Measurements from ENCODE around the gene ZBP1. TPM values are rescaled to one million over a fixed set of nuclear protein-coding genes. Genes with fewer than 3 reads are reported as not detected.

ZBP1 gene
- polyA plus RNA-seq, 4 donors, result 0.12 to 0.21 TPM; not detected in 2

DNA sequence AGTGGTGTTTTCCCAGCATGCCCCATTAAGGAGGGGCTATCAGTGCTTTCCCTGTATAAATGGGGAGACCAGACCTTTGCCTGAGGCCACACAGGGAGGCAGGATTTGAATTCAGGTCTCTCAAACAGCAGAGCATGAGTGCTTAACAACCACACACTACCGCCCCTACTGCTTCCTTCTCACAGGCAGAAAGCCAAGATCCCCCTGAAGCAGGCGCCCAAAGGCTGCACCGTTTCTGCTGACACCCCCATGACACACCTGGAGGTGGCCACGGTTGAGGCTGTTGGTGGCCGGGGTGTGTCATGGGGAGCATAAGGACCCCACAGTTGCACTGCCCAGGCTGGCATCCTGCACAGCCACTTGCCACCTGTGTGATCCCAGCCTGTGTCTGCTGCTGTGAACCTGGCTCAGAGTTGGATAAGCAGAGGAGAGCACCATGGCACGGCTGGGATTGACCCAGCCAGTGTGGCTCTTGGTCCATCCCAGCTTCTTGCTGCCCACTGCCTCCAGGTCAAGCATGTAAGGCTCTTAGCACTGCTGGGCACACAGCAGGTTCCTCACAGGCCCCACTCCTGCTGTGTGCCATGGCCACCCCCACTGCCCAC lies 31.0 kb downstream of the ZBP1 start:
- no peak for DNase-seq (ENCODE audit: low read depth in 4 of 4, low spot score in 3 of 4)

DNA sequence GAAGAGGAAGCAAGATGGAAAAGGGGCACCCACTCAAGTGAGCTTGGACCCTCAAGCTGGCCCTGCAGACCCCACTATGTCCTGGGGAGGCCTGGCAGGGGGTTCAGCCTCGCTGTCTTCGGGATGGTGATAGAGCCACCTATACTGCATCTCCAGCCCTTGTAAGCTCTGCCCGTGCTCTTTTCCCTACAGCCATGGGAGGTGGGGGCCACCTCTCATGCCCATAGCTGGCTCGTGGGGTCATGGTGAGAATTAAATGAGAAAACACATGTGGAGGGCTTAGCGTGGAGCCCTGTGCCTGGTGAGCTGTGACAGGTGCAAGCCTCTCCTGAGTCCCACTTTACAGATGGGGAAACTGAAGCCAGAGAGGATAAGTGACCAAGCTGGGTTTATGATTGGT lies 31.6 kb downstream of the ZBP1 start:
- no peak for DNase-seq (ENCODE audit: low read depth in 4 of 4, low spot score in 3 of 4)

DNA sequence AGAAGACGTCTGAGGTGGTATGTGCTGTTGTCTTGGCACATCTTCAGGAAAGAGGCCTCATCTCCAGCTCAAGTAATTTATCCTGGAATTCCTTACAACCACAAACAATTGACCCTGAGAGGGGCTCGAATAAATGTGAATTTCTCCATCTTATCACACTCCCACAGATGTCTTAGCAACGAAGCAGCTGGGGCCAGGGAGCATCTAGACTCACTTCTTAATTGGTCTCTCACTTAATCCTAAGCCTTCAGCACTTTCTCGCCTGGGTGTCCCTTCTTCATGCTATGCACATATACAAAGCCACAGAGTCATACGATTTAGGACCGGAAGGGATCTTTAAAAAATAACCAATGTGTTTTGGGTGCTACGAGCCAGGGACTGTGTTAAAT lies 32.2 kb downstream of the ZBP1 start:
- no peak for DNase-seq (ENCODE audit: low read depth in 4 of 4, low spot score in 3 of 4)

DNA sequence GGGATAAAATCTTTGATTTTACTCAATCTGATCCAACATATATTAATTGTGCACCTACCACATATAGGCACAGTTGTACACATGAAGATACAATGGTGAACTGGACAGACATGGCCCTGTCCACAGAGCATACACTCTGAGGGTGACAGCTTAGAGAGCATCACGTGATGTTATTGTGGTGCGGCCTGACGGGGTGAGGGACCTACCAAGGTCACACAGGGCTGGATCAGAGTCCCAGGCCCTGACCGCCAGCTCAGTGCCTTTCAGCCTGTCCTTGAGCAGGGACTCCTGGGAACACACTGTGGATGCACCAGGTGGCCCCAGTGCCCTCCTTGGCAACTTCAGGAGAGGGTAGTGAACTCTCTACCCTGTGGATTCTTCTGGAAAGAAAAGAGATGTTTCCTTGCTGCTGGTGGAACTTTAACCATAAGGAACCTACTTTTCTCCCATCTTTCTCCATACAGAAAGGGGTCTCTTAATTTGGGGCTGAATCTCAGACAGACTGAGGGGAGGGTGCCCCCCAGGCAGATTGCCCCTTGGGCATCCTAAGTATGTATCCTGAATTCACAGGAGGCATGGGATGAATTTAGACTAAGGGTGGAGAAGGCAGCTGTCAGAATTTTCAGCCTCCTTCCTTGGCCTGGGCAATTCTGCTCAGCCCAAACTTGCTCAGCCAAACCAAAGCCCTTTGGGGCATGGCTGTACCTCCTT lies 32.8 kb downstream of the ZBP1 start:
- no peak for DNase-seq (ENCODE audit: low read depth in 4 of 4, low spot score in 3 of 4)

DNA sequence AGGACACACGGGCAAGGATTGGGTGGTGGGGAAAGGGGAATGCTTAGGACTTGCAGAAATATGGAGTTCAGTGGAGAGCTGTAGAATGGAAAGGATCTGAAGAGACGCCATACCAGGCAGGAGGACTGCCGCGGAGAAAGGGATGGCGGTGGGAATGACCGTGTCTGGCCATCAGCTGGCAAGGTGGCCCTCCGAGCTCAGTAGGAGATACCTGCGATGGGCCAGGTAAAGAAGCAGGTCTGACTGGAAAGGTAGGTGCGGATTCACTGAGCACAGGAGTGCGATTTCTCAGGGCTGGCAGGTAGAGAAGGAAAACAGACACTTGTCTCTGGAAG lies 33.3 kb downstream of the ZBP1 start:
- no peak for DNase-seq (ENCODE audit: low read depth in 4 of 4, low spot score in 3 of 4)

DNA sequence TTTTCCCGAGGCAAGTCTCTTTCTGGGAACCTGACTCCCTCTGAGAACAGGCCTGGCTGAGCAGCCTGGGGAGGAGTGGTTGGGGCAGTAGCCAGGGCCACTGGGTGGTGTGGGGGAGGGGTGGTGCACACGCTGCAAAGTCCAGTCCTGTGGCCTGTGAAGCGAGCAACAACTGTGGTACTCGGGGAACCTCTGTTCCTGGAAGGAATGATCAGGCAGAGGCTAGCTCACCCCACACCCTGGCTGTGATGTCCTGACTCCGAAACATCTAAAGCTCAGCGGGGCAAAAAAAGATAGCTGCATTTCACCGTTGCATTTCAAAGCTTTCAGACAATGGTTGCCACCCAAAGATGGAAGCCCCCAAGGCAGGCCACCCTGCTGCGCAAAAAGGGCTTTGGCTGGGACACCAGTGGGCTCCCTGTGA lies 33.8 kb downstream of the ZBP1 start:
- no peak for DNase-seq (ENCODE audit: low read depth in 4 of 4, low spot score in 3 of 4)

DNA sequence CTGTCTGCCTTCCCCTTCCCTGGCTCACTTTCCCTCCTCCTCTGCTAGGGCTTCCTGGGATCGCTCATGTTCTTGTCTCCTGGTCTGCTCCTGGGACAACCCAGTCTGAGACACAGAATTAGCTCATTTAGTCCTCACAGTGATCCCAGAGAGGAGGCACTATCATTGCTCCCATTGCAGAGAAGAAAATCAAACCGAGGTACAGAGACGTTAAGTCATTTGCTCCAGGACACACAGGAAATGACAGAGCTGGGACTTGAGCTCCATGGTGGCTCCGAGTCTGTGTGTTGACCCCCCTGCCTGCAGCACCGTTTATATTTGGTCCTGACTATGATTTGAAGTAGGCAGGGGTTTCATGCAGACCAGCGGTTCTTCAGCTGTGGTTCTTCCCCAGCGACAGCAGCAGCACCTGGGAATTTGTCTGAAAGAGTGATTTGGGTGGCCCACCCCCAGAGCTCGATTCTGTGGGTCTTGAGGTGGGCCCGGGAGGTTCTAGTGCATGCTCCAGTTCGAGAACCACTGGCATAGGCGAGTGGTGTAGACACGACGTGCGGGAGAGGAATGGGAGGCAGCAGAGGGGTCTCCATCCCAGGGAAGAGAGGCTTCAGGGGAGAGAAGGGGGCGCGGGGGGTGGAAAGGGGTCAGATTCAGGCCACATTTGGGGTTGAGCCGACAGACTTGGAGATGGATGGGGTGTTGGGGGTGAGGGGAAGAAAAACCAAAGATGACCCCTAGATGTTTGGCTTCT lies 34.6 kb downstream of the ZBP1 start:
- DNase-seq (ENCODE audit: low read depth in 4 of 4, low spot score in 3 of 4), result no peak

DNA sequence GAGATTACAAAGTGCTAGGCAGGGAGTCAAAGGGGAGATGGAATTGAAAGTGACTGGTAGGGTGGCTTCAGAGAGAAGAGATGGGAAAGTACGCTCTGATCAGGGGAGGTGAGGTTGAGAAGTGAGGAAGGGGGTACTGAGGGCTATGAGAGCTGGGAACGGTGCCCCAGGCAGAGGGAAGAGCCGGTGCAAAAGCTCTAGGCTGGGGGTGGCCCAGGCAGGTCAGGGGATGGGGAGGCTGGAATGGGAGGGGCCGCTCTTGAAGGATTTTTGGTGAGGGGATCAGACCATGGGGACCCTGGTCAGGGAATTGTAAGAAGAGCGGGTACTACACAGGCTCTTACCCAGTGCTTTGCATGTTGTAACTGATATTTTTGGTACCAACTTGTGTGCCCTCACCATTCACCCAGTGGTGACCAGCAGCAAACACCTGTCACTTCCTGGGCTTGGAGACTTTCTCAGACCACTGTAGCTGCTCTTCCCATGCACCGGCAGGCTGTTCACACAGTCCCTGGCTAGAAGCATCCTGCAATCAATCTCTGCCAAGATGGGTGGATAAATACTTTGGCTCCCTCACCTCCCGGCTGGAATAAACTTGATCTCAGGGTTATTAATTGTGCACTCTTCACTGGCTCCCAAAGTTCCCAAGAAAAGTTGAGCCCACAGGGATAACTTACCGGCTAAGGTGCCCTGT lies 35.3 kb downstream of the ZBP1 start:
- DNase-seq (ENCODE audit: low read depth in 4 of 4, low spot score in 3 of 4), result no peak

DNA sequence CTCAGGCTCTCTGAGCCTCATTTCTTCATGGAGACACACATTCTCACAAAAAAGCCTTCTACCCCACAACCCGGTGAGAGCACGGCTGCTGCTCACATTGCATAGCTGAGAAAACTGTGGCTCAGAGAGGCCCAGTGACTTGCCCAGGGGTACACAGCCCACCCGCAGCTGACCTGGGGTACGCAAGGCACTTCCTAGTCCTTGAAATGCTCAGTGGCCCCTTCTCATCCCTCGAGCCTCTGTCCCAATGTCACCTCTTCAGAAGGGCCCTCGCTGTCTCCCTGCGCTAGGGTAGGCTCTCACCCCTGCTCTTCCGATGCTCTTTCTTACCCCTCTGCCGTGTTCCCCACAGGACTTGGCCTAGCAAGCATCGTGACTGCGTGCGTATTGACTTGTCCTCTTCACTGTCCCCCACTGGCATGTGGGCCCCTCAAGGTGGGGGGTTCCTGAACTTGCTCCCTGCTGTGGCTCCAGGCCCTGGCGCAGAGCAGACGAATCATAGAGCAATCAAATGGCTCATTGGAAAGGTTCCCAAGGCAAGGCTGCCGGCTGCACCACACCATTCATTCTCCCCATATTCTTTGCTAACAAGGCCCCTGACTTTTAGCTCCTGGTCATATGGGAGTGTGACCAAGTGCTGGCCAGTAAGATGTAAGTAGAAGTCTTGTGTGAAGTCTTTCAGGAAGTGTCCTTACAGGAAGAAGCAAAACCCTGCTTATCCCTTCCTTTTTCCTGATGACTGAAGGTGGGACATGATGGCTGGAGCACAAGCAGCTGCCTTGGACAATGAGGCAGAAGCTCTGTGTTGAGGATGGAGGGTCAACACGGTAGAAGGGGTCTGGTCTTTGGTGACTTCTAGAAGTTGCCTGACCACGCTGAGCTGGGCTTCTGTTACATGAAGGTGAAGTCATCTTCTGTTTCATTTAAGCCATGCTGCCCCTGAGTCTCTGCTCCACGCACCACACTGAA lies 36.7 kb downstream of the ZBP1 start:
- DNase-seq (ENCODE audit: low read depth in 4 of 4, low spot score in 3 of 4), result no peak

DNA sequence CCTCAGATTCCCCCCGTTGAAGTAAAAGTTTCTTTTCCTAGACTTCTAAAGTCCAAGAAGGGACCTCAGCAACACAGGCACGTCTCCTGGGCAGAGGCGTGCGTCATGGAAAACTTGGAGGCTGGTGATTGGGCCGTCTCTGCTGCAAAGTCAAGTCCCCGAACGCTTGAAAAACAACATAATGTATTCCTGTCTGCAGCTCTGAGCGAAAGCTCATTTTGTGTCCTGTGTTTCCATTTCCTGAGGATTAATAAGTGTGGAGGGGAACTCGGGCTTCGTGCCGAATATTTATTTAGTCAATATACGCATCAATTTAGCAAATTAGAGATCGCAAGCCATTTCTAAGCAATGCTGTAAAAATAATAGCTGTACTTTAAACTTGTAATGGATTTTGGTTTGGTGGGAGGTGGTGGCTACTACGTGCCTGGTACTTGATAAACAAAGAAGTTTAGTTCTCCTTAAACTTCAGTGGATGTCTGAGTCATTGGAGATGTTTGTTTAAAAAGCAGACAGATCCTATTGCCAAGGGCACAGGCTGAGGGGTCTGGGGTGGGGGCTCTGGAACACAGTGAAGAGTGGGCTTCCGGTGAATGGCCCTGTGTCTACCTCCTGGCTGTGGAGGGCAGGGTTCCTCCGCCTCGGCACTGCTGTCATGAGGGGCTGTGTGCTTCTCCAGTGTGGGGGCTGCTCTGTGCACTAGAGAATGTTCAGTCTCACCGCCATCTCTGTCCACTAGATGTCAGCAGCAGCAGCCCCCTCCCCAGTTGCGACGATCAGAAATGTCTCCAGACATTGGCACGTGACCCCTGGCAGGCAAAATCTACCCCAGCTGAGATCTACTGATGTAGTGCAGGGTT lies 37.6 kb downstream of the ZBP1 start:
- peak in 2 of 4 donors; percentile 70 to 76 for DNase-seq (ENCODE audit: low read depth in 4 of 4, low spot score in 3 of 4)

DNA sequence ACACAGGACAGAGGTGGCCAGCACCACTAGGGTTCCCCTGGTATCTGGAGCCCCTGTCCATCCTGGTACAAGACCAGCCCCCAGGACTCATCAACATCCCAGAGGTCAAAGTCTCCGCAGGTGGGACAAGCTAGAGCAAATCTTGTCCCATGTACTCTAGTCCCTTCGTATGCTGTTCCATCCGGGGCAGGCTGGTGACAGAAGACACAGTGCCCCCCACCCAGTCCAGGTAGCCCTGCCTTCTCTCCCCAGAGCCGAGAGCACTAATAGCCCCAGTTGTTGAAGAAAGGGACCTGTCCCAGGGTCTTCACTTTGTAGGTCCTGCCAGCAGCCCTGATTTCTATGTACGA lies 38.2 kb downstream of the ZBP1 start:
- DNase-seq (ENCODE audit: low read depth in 4 of 4, low spot score in 3 of 4), result no peak

DNA sequence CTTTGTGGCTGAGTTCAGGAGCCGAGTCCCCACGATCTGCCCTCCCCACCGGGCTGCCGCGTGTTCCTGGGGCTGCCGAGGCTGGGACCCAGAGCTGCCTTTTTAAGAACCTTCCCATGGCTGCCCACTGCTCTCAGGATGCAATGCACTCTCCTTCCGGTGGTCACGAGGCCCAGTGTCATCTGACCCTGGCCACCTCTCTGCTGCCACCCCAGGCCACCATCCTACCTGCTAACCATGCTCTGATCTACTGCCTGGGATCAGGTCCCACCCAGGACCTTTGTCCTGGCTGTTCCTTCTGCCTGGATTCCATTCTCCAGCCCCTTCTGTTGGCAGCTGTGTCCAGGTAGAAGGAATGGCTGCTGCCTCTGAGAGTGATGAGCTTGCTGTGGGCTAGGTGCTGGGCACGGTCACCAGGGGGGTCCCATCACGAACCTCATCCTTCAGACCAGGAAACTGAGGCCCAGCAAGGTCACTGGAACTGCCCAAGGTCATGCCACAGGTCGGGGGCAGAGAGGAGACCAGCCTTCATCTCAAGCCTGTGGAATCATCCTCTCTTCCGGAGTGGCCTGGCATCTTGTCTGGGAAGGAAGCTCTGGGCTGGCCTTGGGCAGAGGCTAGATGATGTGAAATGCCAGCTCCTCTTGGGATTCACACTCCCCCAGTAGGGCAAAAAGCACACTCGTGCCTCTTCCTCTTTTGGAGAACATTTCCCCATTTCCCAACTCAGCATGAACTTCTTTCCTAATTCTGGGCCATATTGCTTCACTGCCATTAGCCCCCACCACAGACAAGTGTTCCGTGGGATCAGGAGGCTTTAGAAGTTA lies 38.8 kb downstream of the ZBP1 start:
- no peak for DNase-seq (ENCODE audit: low read depth in 4 of 4, low spot score in 3 of 4)

DNA sequence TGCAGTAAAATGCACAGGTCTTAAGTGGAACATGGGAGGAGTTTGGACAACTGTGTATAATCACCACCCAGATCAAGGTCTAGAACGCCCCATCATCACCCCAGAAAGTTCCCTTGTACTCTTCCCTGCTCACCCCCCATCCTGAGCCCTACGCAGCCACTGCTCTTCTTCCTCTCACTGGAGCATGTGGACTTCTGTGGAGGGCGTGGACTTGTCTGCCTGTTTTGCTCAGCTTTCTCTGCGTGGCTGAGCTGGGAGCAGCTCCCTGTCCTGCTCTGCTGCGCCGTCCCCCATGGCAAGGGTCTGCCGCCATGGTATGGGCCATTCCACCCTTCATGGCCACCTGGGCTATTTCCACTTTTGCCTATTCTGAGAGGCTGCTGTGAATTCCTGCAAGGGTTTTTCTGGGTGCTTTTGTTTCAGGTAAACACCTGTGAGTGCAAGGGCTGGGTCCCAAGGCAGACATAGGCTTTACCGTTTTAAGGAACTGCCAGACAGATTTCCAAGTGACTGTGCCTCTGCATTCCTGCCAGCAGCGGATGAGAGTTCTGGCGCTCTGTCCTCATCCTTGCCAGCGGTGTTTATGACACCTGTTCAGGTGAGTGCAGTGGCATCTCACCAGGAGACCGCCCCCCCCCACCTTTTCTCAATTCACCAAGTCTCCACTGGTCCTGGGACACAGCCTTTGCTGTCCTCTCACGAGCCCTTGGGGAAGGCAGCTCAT lies 39.6 kb downstream of the ZBP1 start:
- DNase-seq (ENCODE audit: low read depth in 4 of 4, low spot score in 3 of 4), result no peak

DNA sequence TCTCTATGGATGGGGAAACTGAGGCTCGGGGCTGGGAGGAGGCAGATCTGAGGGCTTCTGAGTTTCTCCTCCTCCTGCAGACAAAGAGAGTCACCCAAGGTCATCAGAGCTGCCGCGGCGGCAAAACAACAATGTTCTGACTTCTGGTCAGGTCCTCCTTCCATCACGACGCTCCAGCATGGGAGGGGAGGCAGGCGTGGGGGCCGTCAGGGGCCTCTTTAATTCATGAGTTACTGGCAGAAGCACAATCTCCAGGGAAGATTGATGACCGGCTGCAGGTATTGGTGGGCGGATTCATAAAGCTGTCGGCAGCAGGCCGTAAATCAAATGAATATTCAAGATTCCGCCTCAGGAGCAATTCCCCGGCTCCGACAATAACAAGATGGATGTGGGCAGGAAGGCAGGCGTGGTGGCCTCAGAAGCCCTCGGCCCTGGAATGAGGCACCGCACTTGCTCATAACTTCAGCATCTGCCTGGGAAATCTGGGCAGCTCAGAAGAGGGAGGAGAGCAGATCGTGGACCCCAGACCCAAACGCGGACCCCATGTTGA lies 40.3 kb downstream of the ZBP1 start:
- DNase-seq (ENCODE audit: low read depth in 4 of 4, low spot score in 3 of 4), result no peak

DNA sequence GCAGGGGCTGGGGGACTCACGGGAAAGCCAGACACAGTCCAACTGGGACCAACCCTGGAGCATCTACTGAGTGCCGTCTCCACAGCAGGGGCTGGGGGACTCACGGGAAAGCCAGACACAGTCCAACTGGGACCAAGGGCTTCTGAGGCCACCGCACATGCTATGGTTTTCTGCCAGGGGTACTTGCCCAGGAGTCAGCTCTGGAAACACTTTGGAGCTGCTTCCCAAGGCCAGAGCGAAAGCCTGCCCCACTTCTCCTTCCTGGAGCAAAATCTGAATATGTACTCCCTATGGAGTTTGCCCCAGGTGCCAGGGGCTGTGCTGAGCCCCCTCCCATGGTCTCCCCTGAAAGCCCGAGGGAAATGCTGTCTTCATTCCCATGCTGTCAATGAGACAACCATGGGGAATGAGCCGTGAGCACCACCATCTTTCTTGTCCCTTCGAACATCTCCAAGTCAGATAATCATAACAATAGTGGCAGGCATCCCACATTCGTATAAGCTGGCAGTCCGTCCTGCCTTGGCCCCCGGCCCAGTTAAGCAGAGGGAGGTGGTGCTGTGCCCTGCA lies 40.8 kb downstream of the ZBP1 start:
- no peak for DNase-seq (ENCODE audit: low read depth in 4 of 4, low spot score in 3 of 4)

DNA sequence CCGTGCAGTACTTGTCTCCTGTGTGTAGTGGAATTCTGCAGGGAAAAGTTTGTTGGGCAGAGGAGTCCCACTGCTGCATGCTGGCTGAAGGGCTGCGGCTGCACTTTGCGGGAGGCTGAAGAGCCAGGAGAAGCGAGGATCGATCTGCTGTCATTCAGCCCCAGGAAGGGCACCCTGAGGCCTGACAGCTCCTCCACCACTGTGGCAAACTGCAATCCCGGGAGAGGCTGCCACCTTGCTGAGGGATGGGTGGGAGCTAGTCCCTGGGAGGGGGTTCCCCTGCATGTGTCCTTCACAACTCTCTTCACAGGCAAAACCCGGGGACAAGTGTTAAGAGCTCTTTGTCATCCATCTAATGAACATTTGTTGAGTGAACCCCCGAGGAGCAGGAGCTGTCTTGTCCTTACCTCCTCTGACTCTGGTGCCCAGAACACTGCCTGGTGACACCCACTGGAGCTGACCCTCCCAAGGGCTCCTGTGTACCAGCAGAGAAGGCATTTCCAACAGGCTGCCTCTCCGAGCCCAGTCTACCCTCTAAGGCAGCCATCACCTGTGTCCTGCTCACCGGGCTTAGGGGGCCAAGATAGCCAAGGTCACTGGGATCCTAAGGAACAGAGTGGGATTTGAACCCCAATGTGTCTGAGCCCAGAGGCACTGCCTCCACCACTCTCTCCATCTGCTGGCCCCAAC lies 41.6 kb downstream of the ZBP1 start:
- no peak for DNase-seq (ENCODE audit: low read depth in 4 of 4, low spot score in 3 of 4)

All from right renal pelvis (tissue), 4 donors.